NT2/D1 (cell line): ENCODE results near the gene PLAC1.

Experiments used
- SUZ12 ChIP-seq: IDR thresholded peaks from 2 replicates; pipeline ENCODE4 v1.6.1; 2011; ENCODE audit not compliant: insufficient read length, insufficient read depth; ENCODE audit errors: extremely low read depth
- ZNF274 ChIP-seq: IDR thresholded peaks from 2 replicates; pipeline ENCODE4 v1.6.1; 2011; ENCODE audit warnings: mild to moderate bottlenecking, low read depth, low read length

DNA sequence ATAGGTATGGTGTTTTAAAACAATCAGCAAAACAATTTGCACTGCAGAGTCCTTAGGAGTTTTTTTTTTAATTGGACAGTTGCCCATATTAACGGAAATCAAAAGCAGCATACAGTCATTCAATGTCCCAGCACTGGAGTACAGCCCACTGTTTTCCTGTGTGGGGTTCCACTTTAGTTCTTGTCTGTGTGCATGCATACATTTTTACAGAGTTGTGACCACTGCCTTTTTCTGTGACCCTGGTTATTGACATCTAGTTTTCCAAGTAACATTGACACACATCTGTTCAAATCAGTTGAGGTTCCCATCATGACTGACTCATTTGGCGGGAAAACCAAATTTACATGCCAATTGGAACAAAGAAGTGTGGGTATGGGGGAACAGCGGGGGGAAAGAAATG is 115.0 kb downstream of the PLAC1 start:
- TF ChIP-seq SUZ12 (no peak), ZNF274 (no peak)
